NCI-H774 (cell line): ENCODE measurements around the gene CEP152.

Source experiments
- DNase-seq: peaks from one replicate; lab custom pipeline; 2025; lab: John Stamatoyannopoulos, UW

The CEP152 gene

DNA sequence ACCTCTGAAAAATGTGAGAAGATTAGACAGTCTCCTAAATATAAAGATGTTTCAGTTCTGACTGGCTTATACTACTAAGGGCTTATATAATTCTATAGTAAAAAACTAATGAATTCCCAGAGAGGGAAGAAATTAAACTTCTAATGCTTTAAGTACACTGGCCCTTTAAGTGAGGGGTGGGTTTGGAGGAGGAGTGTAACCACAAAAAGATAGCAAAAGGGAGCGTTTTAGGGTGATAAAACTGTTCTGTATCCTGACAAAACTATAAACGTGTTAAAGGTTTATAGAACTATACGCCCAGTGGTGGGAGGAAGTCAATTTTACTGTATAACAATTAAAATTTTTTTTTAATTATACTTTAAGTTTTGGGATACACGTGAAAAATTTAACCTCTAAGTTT, 45.8 kb downstream of the CEP152 start:
- no peak for DNase-seq

DNA sequence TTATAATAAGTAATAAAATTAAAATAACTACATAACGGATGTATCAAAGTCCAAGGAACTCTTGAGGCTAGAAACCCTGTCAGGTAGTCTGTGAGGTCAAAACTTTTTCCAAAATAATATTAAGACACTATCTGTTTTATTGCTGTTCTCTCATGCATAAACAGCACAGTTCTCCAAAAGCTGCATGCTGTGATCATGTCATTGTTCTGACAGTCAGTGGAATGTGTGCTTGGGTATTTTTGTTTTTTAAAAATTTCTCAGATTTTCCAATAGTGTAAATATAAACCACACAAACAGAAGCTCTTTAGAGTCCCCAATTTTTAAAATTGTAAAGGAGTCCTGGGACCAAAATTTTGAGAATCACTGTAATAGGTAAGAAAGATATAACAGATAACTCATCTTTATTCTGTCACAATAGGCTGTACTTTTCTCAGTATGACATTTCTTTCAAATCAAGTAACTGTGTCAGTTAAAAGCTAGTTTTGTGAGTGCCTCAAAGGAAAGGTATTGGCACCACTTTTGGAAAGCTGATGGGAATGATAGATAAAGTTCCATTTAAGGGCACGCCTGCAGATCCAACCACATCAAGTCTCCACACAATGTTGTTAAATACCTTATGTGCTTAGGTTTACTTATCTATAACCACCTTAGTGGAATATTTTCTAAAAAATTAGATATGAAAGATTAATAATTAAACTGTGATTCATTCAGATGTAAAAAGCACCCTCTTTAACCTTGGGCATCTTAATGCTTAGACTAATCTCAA, 49.3 kb downstream of the CEP152 start:
- DNase-seq: no peak

DNA sequence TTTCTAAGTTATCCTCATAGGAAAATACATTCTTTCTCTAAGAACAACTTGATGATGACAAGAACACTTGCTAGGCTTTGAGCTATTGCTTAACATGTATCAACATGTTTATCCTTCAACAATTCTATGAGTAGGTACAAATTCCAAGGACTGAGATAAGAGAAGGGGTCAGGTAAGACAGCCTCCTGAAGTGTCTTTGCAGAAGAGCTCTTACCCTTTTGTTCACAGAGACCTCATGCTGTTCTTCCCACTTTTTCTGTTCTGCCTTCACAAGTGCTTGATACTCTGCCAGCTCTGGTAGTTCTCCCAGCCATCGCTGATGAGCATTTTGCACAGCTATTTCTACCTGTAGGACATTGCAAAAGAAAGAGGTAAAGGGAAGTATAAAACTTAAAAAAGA, 50.9 kb downstream of the CEP152 start:
- no peak for DNase-seq

DNA sequence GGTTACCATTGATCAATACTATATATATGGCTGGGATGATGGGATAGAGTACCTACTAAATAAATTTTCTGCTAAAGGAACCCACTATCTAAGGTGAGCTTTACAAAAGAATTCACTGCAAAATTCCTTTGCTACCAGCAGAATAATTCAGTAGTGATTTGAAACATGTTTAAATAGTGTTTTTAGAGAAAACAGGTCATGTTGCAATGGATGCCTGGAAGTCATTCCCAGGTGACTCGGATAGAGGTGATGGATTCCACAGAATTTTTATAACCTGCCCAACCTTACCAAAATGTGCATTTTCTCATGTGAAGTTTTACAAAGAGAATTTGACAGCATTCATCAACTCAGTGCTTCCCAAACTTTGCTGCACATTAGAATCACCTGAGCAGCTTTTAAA, 53.2 kb downstream of the CEP152 start:
- no peak for DNase-seq

DNA sequence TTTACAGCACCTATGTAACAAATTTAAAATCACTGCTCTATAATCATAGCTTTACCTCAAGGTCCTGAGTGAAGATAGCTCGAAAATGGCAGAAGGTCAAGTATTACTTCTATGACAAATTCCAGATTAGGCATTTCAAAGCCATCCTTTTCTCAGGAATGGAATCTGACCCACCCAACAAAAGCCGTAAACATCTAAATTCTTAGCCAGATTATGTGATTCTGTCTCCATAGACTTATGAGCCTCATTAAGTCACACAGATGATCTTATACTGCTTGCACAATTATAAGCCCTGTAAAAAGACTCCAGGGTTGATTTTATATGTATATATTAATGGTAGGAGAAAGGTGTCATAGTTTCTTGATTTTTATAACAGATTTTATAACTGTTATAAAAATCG, 56.9 kb downstream of the CEP152 start:
- no peak for DNase-seq

DNA sequence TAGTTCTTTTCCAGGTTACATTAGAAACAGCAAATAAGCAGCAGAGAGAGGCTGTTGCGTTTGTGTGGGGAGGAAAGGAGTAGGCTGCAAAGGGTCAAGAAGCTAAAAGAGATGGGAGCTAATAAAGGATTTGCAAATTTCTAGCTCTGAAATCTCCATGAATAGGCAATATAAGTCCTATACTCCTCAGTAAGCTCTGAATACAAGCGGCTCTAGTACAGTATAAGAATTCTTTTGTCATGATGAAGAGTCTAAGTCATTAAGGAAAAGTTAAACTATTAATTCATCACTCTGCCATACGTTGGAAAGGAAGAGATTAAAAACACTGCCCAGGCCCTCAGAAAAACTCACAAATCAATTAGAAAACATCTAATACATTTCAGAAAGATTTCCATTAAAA, 59.3 kb downstream of the CEP152 start:
- DNase-seq: no peak

DNA sequence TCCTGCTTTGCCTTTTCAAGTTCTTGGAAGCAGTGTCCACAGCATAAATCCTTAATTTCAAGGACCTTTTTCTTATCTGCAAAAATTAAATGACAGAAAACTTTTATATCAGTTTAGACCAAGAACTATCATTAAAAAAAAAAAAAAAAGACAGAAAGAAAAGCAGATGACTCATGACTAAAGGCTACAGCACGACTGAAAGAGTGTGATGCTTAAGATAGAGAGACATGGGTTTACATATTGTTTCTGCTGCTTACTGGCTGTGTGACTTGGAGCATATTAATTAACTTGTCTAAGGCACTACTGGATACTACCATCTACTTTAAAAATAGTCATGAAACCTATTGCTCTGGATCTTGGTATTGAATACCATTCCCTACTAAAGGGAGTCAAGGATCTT, 62.3 kb downstream of the CEP152 start:
- no peak for DNase-seq

DNA sequence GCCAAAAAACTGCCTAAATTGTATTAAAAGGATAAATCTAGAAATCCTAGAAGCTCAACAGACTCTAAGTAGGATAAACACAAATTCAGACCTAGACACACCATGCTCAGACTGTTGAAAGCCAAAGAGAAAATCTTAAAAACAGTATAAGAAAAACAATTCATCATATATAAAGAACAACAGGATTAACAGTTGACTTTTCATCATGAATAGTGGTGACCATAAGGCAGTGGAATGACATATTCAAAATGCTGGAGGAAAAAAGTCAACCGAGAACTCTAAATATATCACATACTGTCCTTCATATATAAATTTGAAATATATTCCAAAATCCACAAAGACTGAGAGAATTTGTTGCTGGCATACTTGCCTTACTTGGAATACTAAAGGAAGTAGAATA, 77.3 kb downstream of the CEP152 start:
- no peak for DNase-seq

DNA sequence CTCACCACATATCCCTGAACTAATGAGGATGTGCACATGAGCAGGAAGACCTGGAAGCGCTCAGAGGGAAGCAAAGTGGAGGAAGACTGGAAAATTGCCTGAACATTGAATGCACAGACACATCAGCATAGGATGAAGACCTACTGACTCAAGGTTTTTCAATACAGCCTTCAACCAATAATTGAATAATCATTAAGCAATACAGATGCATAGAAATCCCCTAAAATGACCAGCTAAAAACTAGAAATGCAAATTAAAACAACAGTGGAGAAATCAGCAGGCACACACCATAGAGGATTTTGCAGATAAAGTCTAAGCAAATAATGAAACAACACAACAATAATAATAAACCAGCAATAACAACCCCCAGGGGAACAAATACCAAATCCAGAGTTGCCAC, 80.4 kb downstream of the CEP152 start:
- DNase-seq: no peak

DNA sequence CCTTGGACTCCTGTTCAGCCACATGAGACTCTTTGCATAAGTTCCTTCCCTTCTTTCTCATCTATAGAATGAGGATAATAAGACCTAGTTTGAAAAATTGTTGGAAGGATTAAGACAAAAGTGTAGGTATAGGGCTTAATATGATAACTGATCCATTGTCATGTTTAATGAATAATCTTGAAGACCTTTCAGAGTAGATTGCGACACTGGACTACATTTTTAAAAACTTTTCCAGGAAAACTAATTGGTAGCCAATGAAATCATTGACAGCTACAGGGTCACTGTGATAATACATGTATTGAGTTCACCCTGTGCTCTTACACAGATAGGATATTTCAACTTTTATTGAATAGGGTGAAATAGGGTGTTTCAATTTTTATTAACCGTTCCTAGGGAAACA, 86.9 kb downstream of the CEP152 start:
- no peak for DNase-seq

DNA sequence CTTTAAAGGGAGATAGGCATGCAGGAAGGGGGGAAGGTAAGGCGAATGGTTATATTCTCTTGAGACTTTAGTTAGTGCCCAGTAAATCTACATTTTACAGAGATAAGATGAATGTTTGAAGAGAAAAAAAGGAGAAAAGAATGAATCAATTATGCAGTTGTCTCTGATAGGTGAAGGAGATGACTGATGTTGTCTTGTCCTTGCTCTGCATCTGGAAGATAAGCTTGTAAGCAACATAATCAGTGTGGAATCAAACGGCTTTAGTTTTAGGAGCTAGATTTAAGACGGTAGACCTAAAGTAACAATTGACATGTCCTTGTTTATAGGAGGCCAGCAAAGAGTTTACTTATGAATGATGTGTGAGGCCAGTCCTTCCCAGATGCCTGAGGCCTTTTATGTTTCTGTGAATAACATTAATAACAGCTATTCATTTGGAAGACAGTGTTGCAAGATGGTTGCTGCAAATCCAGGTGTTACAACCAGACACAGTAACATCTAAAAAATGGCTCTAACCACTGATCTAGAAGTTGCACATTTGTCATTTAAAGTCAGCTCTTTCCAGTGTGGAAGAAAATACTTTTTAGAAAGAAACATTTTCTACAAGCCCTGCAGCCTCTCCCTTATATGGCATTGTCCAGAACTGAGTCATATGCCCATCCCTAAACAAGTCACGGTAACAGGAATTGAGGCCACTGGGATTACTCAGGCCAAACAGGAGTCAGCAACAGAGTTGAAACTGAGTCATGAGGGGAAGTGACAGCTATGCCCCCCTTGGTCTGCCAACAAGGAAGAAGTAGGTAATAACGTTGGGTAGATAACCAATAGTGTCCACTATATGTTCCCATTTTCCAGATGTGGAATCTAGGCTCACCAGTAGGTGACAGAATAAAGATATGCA, 87.9 kb downstream of the CEP152 start:
- DNase-seq: no peak

DNA sequence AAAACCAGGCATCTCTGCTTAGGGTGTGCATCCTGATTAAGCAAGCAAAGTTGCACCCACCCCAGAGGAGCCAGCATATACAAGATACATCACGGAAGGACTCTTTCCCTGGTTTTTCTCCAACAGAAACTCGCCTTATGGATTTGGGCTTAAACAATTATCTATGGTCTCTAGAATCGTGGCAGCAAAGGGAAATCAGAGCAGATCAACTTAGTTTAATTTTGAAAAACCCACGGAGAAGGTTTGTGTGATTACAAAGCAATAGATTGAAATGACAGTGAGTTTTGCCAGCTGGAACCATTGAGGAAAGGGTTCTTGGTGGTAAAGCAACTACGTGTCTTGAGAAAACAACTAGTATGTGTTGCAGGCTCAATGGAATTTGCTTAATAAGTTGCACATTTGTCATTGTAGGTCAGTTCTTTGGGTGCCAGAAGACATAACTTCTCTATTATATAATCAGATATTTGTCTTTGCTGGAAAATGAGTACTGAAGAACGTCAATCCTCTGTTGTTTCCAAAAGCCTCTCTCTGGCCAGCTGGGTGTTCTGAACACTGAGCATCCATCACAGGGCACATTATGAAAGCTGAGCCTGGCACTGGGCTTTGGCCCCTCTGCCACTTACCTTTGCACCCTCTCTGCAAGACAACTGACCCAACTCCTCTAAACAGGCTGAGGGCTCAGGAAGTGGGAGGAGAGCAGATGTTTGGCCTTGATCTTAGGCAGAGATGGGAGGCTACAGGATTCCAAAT, 89.6 kb downstream of the CEP152 start:
- no peak for DNase-seq

DNA sequence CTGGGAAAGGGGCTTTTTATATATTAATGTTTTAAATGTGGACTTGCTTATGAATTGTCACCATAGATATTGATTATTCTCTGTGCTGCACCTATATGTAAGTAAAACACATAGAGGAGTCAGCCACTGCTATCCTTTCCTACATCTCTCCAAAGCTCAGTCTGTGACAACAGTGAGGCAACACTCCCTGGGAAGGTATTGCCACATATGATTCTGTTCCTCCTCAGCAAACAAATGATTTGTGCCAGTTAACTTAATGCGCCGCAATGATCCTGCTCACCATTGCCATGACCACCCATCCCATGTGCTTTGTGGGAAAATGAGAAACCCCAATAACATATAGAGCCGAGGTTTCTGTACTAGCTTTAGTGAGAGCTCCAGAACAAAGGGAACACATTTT, 90.2 kb downstream of the CEP152 start:
- DNase-seq: no peak

DNA sequence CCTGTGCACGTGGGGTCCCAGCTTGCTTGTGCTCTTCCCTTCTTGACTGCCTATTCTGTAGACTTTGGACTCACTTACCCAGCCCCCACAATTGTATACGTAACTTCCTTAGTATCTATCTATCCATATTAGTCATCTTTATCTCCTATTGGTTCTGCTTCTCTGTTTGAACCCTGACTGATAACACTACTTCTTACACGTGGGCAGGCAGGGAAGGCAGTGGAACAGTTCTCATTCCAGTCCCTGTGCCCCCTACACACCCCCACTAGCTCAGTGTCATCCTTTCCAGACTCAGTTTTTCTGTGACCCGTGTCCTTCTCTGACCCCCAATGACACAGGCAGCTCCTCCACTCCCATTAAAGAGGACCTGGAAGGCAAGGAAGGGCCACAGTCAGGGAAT, 91.2 kb downstream of the CEP152 start:
- no peak for DNase-seq

DNA sequence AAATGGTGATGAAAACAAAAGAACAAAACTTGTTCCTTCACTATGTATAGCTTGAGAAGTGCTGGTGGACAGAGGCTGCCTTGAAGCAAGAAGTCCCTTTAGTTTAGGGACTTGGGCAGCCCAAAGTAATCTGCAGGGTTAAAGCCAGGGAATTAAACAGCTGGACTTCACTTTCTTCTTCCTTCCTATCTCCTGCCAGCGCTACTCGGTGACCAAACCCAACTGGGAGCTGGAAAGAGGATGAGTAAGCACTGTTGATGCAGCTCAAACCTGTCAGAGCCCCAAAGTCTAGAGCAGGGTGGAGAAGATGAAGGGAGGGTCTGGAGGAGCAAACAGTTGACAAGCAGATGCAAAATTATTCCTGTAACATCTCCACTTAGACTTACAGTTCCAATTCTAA, 92.2 kb downstream of the CEP152 start:
- DNase-seq: no peak

DNA sequence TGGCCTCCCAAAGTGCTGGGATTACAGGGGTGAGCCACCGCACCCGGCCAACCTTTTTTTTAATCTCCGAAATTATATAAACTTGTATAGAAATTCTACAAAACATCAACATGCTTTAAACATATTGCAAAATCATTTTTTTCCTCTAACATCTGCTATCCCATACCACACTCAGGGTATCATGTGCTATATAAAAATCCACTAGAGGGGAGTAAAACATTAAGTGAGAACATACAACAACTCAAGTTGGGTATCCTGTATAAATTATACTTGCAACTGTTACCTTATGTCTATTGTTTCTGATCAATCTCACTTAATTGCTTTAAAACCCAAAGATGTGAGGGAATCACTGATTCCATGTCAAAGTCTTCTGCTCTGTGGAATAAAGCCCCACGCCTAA, 93.4 kb downstream of the CEP152 start:
- no peak for DNase-seq

DNA sequence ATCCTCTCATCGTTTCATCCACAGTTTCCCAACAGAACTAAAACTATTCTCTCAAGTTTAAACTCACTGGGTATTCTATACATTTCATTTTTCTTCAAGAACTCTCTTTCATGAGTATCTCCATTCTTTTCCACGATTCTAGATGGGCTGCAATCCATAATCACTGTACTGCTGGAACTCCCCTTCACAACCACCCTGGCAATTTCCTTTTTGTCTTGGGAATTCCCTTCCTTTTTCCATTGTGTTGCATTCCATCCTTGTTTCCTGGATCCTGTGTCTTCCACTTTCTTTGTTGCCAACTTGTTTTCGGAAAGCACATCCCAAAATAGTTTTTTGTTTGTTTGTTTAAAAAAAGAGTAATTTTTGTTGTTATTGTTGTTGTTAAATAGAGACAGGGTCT, 98.3 kb downstream of the CEP152 start:
- no peak for DNase-seq

DNA sequence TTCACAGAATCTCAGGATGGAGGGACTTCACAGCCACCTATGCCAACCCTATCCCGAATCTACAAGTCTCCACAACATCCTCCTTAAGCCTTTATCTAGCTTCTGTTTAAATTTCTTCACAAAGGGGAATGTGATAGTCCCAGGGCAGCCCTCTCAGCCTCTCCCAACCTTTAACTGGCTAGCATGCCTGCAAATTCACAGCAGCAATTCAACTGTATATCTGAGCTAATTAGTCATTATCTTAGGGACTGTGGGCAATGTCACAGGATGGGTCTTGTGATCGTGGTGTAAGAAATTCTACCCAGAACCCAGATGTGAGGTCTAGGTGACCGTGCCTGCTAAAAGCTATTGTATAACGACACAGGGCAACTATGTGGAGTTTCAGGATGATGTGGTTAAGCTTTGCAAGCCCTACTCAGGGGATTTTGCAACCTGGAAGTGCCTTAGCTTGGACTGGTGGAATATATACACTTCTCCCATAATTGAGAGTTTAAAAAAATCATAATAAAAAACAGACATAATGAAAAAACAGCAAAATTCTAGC, 99.8 kb downstream of the CEP152 start:
- no peak for DNase-seq

DNA sequence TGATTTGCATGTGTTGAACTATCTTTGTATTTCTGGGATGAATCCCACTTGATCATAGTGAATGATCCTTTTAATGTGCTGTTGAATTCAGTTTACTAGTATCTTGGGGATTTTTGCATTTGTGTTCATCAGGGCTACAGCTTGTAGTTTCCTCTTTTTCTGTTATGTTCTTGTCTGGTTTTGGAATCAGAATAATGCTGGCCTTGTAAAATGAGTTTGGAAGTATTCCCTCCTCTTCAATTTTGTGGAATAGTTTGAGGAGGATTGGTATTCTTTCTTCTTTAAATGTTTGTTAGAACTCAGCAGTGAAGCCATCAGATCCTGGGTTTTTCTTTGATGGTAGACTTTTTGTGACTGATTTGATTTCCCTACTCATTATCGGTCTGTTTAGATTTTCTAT, 102.2 kb downstream of the CEP152 start:
- DNase-seq: no peak

DNA sequence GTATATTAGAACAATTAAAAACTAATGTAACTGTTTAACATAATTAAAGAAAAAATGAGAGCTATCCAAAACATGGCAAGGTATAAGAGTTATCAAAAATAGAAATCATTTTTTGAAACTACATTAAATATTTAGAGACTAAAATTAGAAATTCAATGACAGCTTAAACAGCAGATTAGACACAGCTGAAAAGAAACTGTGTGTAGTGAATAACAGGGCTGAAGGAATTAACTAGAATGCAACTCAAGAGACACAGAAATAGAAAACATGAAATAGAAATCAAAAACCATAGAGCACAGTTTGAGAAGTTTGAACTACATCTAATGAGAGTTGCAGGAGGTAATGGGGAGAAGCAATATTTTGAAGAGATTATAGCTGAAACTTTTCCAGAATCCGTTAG, 105.5 kb downstream of the CEP152 start:
- DNase-seq: no peak

DNA sequence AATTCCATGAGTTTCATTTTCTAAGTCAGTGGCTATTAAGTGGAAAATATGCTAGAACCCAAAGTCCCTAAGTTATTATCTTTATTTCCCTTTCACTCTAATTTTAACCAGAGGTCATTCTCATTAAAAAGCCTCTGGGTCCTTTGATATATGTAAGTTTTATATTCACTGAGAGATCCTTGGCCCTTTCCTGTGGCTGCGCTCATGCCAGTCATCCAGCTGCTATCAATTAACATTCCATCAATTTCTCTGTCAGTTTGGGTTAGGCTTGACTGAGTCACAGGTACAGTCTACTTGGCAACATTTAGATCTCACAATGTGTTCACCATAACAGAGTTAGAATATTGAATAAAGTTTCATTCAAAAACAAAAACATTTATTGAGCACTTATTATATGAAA, 107.3 kb downstream of the CEP152 start:
- no peak for DNase-seq

DNA sequence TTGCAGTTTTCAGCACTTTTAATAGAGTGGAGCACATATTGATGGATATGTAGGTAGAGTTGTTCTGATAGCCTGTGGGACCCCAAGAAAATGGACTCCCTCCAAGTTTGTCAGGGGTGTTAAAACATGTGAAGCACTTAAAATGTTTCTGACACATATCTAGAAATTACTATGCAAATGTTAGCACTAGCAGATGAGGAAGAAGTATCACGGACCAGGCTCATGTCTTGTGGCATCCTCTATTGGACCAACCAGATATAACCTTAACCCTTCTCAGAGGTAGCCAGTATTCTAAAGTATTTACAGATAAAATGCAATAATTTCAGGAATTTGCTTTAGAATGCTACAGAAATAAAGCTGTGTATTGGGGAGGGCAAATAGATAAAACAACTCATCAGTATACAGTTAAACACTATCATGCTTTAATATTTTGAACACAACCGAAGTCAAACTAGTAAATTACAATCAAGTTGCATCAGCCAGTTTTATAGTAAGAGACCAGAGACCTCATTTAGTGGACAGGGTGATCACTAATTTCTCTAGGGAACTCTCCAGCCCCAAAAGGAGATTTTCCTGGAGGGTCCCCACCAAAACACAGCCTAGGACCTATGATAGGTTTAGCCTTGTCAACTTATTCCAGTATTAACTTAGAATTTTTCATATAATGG, 108.2 kb downstream of the CEP152 start:
- DNase-seq: no peak
